H1 (cell line): ENCODE measurements around the gene TSC22D3.

Source experiments
- NRF1 ChIP-seq: IDR thresholded peaks from 2 replicates; pipeline ENCODE4 v1.6.1; 2011; ENCODE audit warnings: mild to moderate bottlenecking, low read depth, low read length, improper control_type of control experiment
- POLR2A ChIP-seq, 2 experiments: IDR thresholded peaks; 1 replicate in 1 of 2; 2 replicates in 1 of 2; pipeline ENCODE4 v1.6.1; 2011; ENCODE audit warnings: low read depth in 2 of 2, low read length in 2 of 2, mild to moderate bottlenecking in 2 of 2; ENCODE audit errors: control extremely low read depth in 1 of 2
- TF ChIP-seq, protein P1 (sequence below), 3 experiments: IDR thresholded peaks; 1 replicate in 2 of 3; 2 replicates in 1 of 3; pipeline versions ENCODE4 v1.5.1 to v1.6.1; 2011; ENCODE audit warnings: low read length in 3 of 3, mild to moderate bottlenecking in 3 of 3, inconsistent platforms in 2 of 3, low read depth in 1 of 3, moderate library complexity in 1 of 3; ENCODE audit not compliant: insufficient read depth in 1 of 3; ENCODE audit errors: control extremely low read depth in 1 of 3

DNA sequence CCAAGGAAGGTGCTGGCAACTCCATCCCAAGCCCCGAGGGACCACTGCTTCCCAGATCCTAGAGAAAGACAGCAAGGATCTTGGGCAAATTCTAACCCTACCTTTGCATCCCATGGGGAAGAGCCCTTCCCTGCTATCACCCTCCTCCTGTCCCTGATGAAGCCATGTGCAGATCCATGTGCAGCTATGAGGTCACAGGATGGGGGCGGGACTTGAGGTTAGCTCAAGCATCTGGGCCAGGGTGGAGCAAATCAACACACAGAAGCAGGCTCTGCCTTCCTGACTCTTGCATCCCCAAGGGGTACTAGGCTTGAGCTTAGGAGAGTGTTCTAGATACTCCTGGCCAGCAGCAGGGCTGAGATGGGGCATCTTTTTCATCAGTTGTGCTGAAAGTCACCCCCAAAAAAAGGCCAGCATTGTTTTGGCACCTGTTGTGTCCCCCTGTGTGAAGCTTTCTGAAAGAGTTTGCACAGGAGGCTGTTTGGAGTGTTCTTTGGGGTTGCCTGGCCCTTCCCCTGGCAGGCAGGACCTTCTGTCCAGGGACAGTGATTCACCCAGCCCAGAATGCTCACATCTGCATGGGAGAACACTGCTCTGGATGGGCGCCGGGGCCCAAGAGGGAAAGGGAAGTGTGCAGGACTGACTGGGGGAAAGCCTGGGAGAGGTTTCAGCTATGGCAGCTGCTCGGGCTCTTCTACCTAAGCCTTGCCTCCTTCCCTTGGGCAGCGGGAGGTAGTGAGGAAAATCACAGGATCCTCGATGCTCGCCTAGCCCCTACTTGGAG is 96.4 kb downstream of the TSC22D3 start:
- TF ChIP-seq NRF1, result no peak
- no peak for TF ChIP-seq POLR2A (IDR thresholded peaks at IDR 0.05; ENCODE audit: control extremely low read depth in 1 of 2, low read depth in 2 of 2, low read length in 2 of 2)
- TF ChIP-seq, protein P1, sequence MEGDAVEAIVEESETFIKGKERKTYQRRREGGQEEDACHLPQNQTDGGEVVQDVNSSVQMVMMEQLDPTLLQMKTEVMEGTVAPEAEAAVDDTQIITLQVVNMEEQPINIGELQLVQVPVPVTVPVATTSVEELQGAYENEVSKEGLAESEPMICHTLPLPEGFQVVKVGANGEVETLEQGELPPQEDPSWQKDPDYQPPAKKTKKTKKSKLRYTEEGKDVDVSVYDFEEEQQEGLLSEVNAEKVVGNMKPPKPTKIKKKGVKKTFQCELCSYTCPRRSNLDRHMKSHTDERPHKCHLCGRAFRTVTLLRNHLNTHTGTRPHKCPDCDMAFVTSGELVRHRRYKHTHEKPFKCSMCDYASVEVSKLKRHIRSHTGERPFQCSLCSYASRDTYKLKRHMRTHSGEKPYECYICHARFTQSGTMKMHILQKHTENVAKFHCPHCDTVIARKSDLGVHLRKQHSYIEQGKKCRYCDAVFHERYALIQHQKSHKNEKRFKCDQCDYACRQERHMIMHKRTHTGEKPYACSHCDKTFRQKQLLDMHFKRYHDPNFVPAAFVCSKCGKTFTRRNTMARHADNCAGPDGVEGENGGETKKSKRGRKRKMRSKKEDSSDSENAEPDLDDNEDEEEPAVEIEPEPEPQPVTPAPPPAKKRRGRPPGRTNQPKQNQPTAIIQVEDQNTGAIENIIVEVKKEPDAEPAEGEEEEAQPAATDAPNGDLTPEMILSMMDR (IDR thresholded peaks at IDR 0.05; ENCODE audit: control extremely low read depth in 1 of 3, insufficient read depth in 1 of 3, low read depth in 1 of 3, low read length in 3 of 3), result no peak
